IMR-90 (cell line): ENCODE results near the gene NFATC3. TPM values are rescaled to one million over a fixed set of nuclear protein-coding genes. Genes with fewer than 3 reads are reported as not detected.

Experiments used
- ATAC-seq: fragments of 200-7000 bp; cut with Tn5 transposase; 2 replicates; pipeline ENCODE4 v1.9.1; 2020; ENCODE audit warnings: low read depth, mild to moderate bottlenecking, moderate library complexity
- BruUV-seq: library from RNA; stranded (reverse); fragments of 400-500 nt; replicated peaks from 2 replicates; lab custom pipeline; 2021; lab: Mats Ljungman, UMichigan
- CTCF ChIA-PET: fragments of 300-600 bp; formaldehyde crosslinking; extraction: SDS; loops from one replicate; lab custom pipeline; 2021; ENCODE audit warnings: antibody characterized with exemption; lab: Yijun Ruan, JAX
- POLR2A ChIA-PET: fragments of 300-600 bp; sonication (Branson Sonifier 250); formaldehyde crosslinking; loops from one replicate; lab custom pipeline; 2022; ENCODE audit warnings: antibody characterized with exemption; ENCODE audit not compliant: unreplicated experiment; lab: Charles Lee
- DNase-seq: peaks from one replicate; pipeline ENCODE4 v3.0.0; 2013
- H2AFZ ChIP-seq: replicated peaks from 2 replicates; pipeline ENCODE3; 2013; ENCODE audit warnings: low read length, mild to moderate bottlenecking; ENCODE audit not compliant: poor library complexity
- H2AK5ac ChIP-seq: 2 replicates; pipeline ENCODE4 v1.6.1; 2013; ENCODE audit warnings: low read depth, low read length, inconsistent platforms
- H2AK9ac ChIP-seq: replicated peaks from 2 replicates; pipeline ENCODE3; 2013; ENCODE audit warnings: mild to moderate bottlenecking, low read depth, low read length, moderate library complexity; ENCODE audit not compliant: poor library complexity
- H2BK120ac ChIP-seq: 2 replicates; pipeline ENCODE4 v1.6.1; 2013; ENCODE audit warnings: low read depth, low read length, inconsistent platforms
- H2BK15ac ChIP-seq: 3 replicates; pipeline ENCODE4 v1.6.1; 2013; ENCODE audit warnings: low read depth, low read length, inconsistent platforms
- H2BK20ac ChIP-seq: 2 replicates; pipeline ENCODE4 v1.6.1; 2013; ENCODE audit warnings: low read depth, mild to moderate bottlenecking, inconsistent platforms, low read length, moderate library complexity
- H2BK5ac ChIP-seq: 2 replicates; pipeline ENCODE4 v1.6.1; 2013; ENCODE audit warnings: mild to moderate bottlenecking, low read depth, low read length, inconsistent platforms; ENCODE audit not compliant: poor library complexity, severe bottlenecking
- H3K14ac ChIP-seq: replicated peaks from 2 replicates; pipeline ENCODE4 v1.6.1; 2013; ENCODE audit warnings: low read depth, low read length, inconsistent platforms
- H3K18ac ChIP-seq: 2 replicates; pipeline ENCODE4 v1.6.1; 2013; ENCODE audit warnings: low read depth, low read length, control low read depth
- H3K23ac ChIP-seq: 2 replicates; pipeline ENCODE4 v1.6.1; 2013; ENCODE audit warnings: low read depth, low read length, inconsistent platforms
- H3K27ac ChIP-seq: 2 replicates; pipeline ENCODE4 v1.5.1; 2013; ENCODE audit warnings: mild to moderate bottlenecking, control low read depth, low read length; ENCODE audit not compliant: insufficient read depth
- H3K27me3 ChIP-seq: 2 replicates; pipeline ENCODE4 v1.6.1; 2013; ENCODE audit warnings: low read length; ENCODE audit not compliant: control insufficient read depth, insufficient read depth
- H3K36me3 ChIP-seq: 2 replicates; pipeline ENCODE4 v1.6.1; 2013; ENCODE audit warnings: low read length, mixed read lengths; ENCODE audit not compliant: control insufficient read depth, insufficient read depth
- H3K4ac ChIP-seq: 2 replicates; pipeline ENCODE4 v1.6.1; 2013; ENCODE audit warnings: low read depth, low read length, inconsistent platforms
- H3K4me1 ChIP-seq: 2 replicates; pipeline ENCODE4 v1.6.1; 2013; ENCODE audit warnings: low read length, mixed read lengths; ENCODE audit not compliant: control insufficient read depth, insufficient read depth
- H3K4me2 ChIP-seq: 2 replicates; pipeline ENCODE4 v1.6.1; 2013; ENCODE audit warnings: low read depth, mild to moderate bottlenecking, control low read depth, low read length, moderate library complexity
- H3K4me3 ChIP-seq: 2 replicates; pipeline ENCODE4 v1.5.1; 2013; ENCODE audit warnings: low read depth, mild to moderate bottlenecking, control low read depth, low read length, moderate library complexity; ENCODE audit not compliant: insufficient read depth
- H3K56ac ChIP-seq: 2 replicates; pipeline ENCODE4 v1.6.1; 2013; ENCODE audit warnings: low read length, inconsistent platforms; ENCODE audit not compliant: insufficient read depth; ENCODE audit errors: extremely low read depth
- H3K79me1 ChIP-seq, 2 experiments: 2 replicates each; pipeline ENCODE4 v1.6.1; 2013; ENCODE audit warnings: low read length in 2 of 2, inconsistent platforms in 1 of 2, low read depth in 1 of 2
- H3K9ac ChIP-seq: 2 replicates; pipeline ENCODE4 v1.6.1; 2013; ENCODE audit warnings: low read depth, low read length, control low read depth
- H3K9me1 ChIP-seq: 2 replicates; pipeline ENCODE4 v1.6.1; 2013; ENCODE audit warnings: low read length, inconsistent platforms; ENCODE audit not compliant: insufficient read depth
- H3K9me3 ChIP-seq: 2 replicates; pipeline ENCODE4 v1.6.1; 2013; ENCODE audit warnings: low read length; ENCODE audit not compliant: control insufficient read depth, insufficient read depth
- H4K20me1 ChIP-seq: 2 replicates; pipeline ENCODE4 v1.6.1; 2013; ENCODE audit warnings: low read length, inconsistent platforms; ENCODE audit not compliant: insufficient read depth
- H4K5ac ChIP-seq: 2 replicates; pipeline ENCODE4 v1.6.1; 2013; ENCODE audit warnings: mild to moderate bottlenecking, low read depth, low read length, control low read depth
- H4K8ac ChIP-seq, 2 experiments: 2 replicates each; pipeline ENCODE4 v1.6.1; 2013; ENCODE audit warnings: low read depth in 2 of 2, low read length in 2 of 2, control low read depth in 1 of 2, inconsistent platforms in 1 of 2
- H4K91ac ChIP-seq: 2 replicates; pipeline ENCODE4 v1.6.1; 2013; ENCODE audit warnings: low read depth, low read length, inconsistent platforms; ENCODE audit not compliant: insufficient read depth
- CEBPB ChIP-seq: IDR thresholded peaks from 2 replicates; pipeline ENCODE4 v1.6.1; 2012; ENCODE audit warnings: low read depth, low read length, improper control_type of control experiment
- CHD1 ChIP-seq: IDR thresholded peaks from 2 replicates; pipeline ENCODE4 v1.6.1; 2012; ENCODE audit warnings: low read depth, low read length, improper control_type of control experiment
- FOS ChIP-seq: fragments of 150-350 bp; IDR thresholded peaks from 2 replicates; pipeline ENCODE4 v1.6.1; 2016; ENCODE audit warnings: low read depth, low read length
- MAZ ChIP-seq: IDR thresholded peaks from 2 replicates; pipeline ENCODE4 v1.6.1; 2012; ENCODE audit warnings: low read depth, mild to moderate bottlenecking, low read length, improper control_type of control experiment, moderate library complexity, borderline replicate concordance
- MXI1 ChIP-seq: IDR thresholded peaks from 2 replicates; pipeline ENCODE4 v1.6.1; 2012; ENCODE audit warnings: low read depth, mild to moderate bottlenecking, low read length, moderate library complexity, borderline replicate concordance
- RAD21 ChIP-seq: IDR thresholded peaks from 2 replicates; pipeline ENCODE4 v1.6.1; 2012; ENCODE audit warnings: low read length, improper control_type of control experiment
- RCOR1 ChIP-seq: IDR thresholded peaks from 2 replicates; pipeline ENCODE4 v1.6.1; 2012; ENCODE audit warnings: mild to moderate bottlenecking, low read length, improper control_type of control experiment; ENCODE audit not compliant: insufficient replicate concordance
- RFX5 ChIP-seq: IDR thresholded peaks from 2 replicates; pipeline ENCODE4 v1.8.0; 2012; ENCODE audit warnings: low read depth, mild to moderate bottlenecking, low read length, moderate library complexity
- WGBS, 2 experiments: methylation state at CpG; one replicate each; pipeline versions ENCODE4 v1.1.5 to v1.1.7; 2013; ENCODE audit warnings: missing lambda C conversion rate in 2 of 2; ENCODE audit not compliant: insufficient read length in 1 of 2; ENCODE audit errors: extremely low coverage in 2 of 2; 5-methylcytosine and 5-hydroxymethylcytosine counted together
- dilution Hi-C: fragments of 300-500 bp; cut with HindIII; formaldehyde crosslinking; loops from one replicate; pipeline ENCODE4 v1.14.3; 2018; ENCODE audit warnings: low sequenced_read_pairs; ENCODE audit not compliant: unreplicated experiment
- in situ Hi-C: fragments of 300-500 bp; cut with MboI; formaldehyde crosslinking; loops from 3 replicates; pipeline ENCODE4 v1.14.3; 2019; ENCODE audit warnings: low sequenced_read_pairs, inconsistent platforms, mixed read lengths
- intact Hi-C: fragments of 100-400 bp; cut with micrococcal nuclease; formaldehyde crosslinking; loops from 2 replicates; pipeline ENCODE4 v1.10.0; 2022
- polyA plus RNA-seq, 3 experiments: library from polyadenylated mRNA; depleted of rRNA; stranded (reverse); fragments of >200 nt; gene quantifications; 2 replicates each; pipeline ENCODE4 v1.2.3, GENCODE V29; 2012; ENCODE audit warnings: low replicate concordance in 1 of 3
- total RNA-seq: library from RNA; depleted of rRNA; stranded (reverse); fragments of >200 nt; gene quantifications from 2 replicates; pipeline ENCODE4 v1.2.3, GENCODE V29; 2012
- TF ChIP-seq, protein P1 (sequence below): fragments of 150-350 bp; IDR thresholded peaks from 2 replicates; pipeline ENCODE4 v1.6.1; 2016; ENCODE audit warnings: low read depth, mild to moderate bottlenecking, low read length, moderate library complexity, borderline replicate concordance
- TF ChIP-seq, protein P2 (sequence below): fragments of 150-350 bp; IDR thresholded peaks from 2 replicates; pipeline ENCODE4 v1.6.1; 2017; ENCODE audit warnings: mild to moderate bottlenecking, antibody characterized with exemption, low read length, low read depth
- TF ChIP-seq, protein P3 (sequence below): conservative IDR thresholded peaks from 2 replicates; pipeline ENCODE4 v1.5.1; 2012; ENCODE audit warnings: mild to moderate bottlenecking, low read depth, low read length, improper control_type of control experiment

NFATC3 gene
- total and polyA plus RNA-seq, 2 of the 4 experiments (the other 2 are of a cell fraction), result 6.3 to 21.5 TPM

DNA sequence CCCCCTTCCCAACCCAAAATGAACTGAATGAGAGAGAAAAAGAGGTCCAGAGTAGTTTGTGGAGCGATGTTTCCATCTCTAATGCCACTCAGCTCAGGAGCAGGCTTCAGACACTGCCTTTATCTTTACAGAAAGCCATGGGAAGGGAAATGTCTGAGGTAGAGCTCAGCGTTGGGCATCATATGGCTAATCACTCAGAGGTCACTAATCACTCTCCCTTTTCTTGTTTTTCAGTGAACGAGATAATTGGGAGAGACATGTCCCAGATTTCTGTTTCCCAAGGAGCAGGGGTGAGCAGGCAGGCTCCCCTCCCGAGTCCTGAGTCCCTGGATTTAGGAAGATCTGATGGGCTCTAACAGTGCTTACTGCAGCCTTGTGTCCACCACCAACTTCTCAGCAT is 140.9 kb downstream of the NFATC3 start:
- Histone ChIP-seq H3K4me3 (no peak overlapping the region), H3K18ac (no peak overlapping the region), H3K56ac (no peak overlapping the region), H2BK5ac (no peak overlapping the region), H3K4me1 (peaks cover 2% of the 10 kb centered on the region), H3K9me1 (no peaks in the 10 kb centered on the region), H2AK5ac (no peak overlapping the region), H3K27ac (no peak overlapping the region), H4K20me1 (0 out of 2 replicates have a peak, but pooled peaks cover 3% of the 10 kb centered on the region), H3K9ac (no peak overlapping the region), H2AK9ac (no peak overlapping the region), H3K79me1 (peaks cover 0 to 3% of the 10 kb centered on the region in 2 experiments; a peak in 1 of 4 replicates), H3K4me2 (no peak overlapping the region), H2BK120ac (no peak overlapping the region), H4K91ac (no peak overlapping the region), H3K27me3 (no peaks in the 10 kb centered on the region), H2BK20ac (no peak overlapping the region), H3K23ac (no peak overlapping the region), H3K4ac (no peak overlapping the region), H4K5ac (no peak overlapping the region), H2BK15ac (no peak overlapping the region), H4K8ac (no peak overlapping the region), H2AFZ (no peak overlapping the region), H3K14ac (no peak overlapping the region), H3K36me3 (peaks cover 8% of the 10 kb centered on the region), H3K9me3 (no peaks in the 10 kb centered on the region)
- WGBS, 2 experiments, result 92% methylated on average over 2 of the region's 4 CpGs; no CpG with 5 or more reads in 1 of the 2 experiments
- dilution Hi-C loops (no loop called here), intact Hi-C loops (loop anchor here (10.0 kb wide), 1 partner anchor 261 kb away; the partner anchor contains the start of gene SLC12A4), in situ Hi-C loops (loop anchor here (10.0 kb wide), 2 partner anchors 131 to 241 kb away; partner anchors contain the start of gene DPEP3)
- BruUV-seq, result no TSS peak
- ChIA-PET CTCF (no interaction called here), POLR2A (no interaction called here)
- TF ChIP-seq, protein P1, sequence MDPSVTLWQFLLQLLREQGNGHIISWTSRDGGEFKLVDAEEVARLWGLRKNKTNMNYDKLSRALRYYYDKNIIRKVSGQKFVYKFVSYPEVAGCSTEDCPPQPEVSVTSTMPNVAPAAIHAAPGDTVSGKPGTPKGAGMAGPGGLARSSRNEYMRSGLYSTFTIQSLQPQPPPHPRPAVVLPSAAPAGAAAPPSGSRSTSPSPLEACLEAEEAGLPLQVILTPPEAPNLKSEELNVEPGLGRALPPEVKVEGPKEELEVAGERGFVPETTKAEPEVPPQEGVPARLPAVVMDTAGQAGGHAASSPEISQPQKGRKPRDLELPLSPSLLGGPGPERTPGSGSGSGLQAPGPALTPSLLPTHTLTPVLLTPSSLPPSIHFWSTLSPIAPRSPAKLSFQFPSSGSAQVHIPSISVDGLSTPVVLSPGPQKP, result no peak
- TF ChIP-seq CEBPB, result no peak
- no peak for TF ChIP-seq RFX5
- TF ChIP-seq RAD21, result no peak
- TF ChIP-seq RCOR1, result no peak
- TF ChIP-seq, protein P2, sequence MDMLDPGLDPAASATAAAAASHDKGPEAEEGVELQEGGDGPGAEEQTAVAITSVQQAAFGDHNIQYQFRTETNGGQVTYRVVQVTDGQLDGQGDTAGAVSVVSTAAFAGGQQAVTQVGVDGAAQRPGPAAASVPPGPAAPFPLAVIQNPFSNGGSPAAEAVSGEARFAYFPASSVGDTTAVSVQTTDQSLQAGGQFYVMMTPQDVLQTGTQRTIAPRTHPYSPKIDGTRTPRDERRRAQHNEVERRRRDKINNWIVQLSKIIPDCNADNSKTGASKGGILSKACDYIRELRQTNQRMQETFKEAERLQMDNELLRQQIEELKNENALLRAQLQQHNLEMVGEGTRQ, result no peak
- TF ChIP-seq MAZ, result no peak
- no peak for TF ChIP-seq CHD1
- no peak for TF ChIP-seq FOS
- TF ChIP-seq, protein P3, sequence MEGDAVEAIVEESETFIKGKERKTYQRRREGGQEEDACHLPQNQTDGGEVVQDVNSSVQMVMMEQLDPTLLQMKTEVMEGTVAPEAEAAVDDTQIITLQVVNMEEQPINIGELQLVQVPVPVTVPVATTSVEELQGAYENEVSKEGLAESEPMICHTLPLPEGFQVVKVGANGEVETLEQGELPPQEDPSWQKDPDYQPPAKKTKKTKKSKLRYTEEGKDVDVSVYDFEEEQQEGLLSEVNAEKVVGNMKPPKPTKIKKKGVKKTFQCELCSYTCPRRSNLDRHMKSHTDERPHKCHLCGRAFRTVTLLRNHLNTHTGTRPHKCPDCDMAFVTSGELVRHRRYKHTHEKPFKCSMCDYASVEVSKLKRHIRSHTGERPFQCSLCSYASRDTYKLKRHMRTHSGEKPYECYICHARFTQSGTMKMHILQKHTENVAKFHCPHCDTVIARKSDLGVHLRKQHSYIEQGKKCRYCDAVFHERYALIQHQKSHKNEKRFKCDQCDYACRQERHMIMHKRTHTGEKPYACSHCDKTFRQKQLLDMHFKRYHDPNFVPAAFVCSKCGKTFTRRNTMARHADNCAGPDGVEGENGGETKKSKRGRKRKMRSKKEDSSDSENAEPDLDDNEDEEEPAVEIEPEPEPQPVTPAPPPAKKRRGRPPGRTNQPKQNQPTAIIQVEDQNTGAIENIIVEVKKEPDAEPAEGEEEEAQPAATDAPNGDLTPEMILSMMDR, result no peak
- no peak for TF ChIP-seq MXI1
- no peak for DNase-seq
- no peak for ATAC-seq
